NCI-H1436 (cell line): ENCODE results near the gene BIRC7.
"Not testable (repeated sequence)": the region's sequence is repeated elsewhere in the genome, so short reads cannot be mapped to it uniquely, and the experiment has no call there.

Experiments used
- DNase-seq: peaks from one replicate; lab custom pipeline; 2025; lab: John Stamatoyannopoulos, UW

The BIRC7 gene

DNA sequence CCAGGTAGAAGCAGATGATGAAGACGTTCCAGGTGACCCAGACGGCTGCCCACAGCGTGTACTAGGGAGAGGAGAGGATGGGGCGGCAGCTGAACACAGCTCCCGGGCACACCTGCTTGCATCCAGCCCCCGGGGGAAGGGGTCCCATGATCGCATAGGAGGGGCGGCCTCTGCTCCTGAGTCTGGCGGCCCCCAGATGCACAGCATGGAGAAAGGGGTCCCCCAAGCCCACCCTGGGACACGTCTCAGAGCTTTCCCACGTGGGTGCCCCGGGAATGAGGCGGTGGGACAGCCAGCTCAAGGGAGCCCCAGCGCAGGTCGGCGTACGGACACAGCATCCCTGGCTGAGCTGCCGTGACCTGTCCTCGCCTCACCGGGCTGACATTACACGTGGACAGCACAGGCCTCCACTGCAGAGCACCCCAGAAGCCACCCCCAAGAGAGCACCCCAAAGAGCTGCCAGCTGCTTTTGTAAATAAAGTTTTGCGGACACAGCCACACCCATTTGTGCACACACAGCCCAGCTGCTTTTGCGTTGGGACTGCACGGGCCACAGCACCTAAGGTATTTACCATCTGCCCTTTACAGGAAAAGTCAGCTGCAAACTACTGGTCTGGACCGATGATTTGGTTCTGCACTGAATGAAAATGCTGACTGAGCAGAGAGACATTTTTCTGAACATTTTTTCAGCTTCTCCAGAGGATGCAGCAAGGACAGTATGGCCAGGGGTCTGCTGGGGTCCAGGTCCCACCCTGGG lies 13.3 kb downstream of the BIRC7 start:
- no peak for DNase-seq

DNA sequence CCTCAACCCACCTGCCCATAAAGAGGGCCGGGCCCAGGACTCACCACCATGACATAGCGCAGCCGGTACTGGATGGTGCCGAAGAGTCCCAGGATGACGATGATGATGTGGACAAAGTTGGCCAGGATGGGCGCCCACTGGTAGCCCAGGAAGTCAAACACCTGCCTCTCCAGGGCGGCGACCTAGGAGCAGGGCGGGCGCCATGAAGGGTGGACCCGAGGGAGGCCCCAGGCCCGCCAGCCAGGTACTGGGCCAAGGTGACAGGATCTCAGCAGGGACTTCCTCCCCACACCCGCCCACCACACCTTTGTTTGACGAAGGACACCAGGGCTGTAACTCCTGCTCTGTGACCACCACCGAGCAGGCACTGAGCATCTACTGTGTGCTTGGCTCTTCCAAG lies 14.2 kb downstream of the BIRC7 start:
- no peak for DNase-seq

DNA sequence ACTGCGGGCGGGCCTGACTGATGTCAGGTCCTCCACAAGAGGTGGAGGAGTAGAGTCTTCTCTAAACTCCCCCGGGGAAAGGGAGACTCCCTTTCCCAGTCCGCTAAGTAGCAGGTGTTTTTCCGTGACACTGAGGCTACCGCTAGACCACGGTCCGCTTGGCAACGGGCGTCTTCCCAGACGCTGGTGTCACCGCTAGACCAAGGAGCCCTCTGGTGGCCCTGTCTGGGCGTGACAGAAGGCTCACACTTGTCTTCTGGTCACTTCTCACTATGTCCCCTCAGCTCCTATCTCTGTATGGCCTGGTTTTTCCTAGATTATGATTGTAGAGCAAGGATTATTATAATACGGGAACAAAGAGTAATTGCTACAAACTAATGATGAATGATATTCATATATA lies 15.6 kb downstream of the BIRC7 start:
- not testable (repeated sequence) for DNase-seq

DNA sequence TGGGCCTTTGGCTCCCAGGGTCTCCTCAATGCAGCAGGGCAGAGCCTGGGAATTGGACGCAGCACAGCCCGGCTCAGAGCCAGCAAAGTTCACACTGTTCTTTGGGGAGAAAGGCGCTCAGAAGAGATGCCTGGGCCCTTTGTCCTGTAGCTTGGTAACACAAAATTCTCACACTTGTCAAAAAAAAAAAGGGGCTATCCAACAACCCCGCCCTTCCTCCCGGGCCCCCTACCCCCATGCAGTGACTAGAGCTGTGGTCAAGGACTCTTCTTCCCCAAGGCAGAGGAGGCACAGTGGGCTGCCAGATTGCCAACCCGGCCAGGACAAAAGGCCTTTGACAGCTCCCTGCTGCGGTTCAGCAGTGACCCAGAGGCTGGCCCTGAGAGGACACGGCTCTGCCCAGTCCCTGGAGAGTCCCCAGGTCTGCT lies 16.6 kb downstream of the BIRC7 start:
- no peak for DNase-seq

DNA sequence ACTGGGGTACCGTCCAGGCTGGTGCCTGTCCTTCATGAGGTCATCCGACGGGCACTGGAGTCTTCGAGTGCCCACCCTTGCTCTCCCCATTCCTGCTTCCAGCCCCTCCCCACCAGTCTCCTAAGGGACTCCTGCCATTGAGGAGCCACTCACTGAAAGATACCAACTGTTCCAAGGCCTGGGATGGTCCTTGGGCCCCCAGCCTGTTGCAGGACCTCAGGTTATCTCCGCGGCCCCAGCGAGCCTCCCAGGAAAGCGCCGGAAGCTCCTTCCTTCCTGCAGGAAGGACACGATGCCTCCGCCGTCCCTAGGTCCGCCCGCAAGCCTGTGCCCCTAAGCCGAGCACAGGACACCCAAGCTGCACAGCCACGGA lies 17.3 kb downstream of the BIRC7 start:
- DNase-seq = no peak

DNA sequence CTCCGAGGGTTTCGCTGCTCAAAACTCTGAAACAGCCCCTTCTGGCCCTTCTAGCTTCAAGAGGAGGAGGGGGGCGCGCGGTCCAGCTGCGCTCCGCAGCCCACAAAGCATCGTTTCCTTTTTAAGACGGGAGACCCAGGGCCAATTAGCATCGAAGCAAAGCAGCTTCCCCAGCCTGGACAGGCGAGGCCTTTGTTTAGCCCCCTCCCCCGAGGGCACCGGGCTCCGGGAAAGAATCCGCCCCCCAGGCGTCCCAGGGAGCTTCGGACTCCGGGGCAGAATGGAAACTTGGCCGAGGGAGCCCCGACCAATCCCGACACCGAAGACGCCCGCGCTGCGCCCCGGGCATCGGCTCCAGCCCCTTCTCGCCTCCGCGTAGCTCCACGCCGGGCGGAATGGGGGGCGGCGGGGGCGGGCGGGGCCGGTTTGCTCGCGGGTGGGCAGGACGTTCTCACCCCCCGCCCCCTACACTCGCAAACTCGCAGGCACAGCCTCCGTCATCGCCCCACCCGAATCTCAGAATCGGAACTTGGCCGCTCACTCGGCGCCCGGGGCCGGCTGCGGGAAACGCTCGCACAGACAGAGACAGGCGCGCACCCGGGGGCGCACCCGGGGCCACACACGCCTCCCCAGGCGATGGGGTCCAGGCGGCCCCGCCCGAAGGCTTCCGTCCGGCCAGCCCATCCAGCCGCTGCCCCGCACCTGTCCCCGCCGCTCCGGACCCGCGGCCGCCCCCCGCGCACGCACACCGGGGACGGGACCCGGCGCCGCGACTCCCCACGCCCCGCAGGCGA lies 17.9 kb downstream of the BIRC7 start:
- DNase-seq = no peak

DNA sequence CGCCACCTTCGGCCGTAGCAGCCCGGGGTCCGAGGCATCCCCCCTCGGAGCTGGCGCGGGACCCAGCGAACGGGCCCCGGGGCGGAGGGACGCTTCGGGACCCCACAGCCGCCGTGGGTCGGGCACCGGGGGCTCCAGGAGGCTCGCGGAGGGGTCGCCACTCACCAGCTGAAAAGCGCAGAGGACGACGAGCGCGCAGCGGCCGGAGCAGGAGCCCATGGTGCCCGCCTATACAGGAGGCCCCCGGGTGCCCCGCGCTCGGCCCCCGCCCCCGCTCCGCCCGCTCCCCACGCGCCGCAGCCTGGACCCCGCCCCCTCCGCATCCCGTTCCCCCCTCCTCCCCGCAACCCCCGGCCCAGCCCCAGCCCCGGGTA lies 18.5 kb downstream of the BIRC7 start, which contains the start of gene NKAIN4:
Gene NKAIN4 (minus strand): TSS at position 232 of the 374 bp plus-strand sequence. CDS start 13 bp downstream, at position 219.
- DNase-seq = no peak

DNA sequence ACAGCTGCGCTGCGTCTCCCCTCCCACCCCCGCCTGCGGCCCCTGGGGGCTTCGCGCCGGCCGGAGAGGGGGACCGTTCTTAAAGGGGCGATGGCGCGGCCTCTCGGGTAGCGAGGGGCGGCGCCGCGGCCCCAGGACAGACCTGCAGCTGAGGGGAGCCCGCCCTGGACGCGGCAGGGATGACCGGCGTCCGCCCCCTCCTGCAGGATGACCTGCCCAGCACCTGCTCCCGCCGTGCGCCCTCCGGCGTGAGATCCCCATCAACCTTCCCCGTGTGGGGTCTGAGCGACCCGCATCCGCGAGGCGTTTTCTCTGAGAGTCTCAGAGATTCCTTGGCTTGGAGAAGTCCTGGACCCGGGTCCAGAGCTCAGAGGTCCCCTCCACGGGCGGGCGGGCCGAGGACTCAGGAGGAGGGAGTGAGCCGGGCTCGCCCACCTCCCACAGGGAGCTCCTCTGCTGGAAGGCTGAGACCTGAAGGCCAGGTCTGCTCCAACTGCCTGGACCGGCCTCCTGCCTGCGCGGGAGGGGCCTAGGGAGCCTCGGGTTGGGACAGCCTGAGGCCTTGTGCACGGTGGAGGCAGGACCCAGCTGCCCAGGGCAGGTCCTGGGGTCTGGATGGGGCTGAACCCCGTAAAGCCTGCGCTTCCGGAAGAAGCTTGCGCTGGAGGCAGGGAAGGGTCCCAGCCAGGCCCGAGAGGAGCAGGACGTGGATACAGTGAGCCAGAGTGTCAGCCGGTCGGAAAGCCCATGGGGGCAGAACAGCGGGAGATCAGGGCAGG lies 19.1 kb downstream of the BIRC7 start:
- no peak for DNase-seq

DNA sequence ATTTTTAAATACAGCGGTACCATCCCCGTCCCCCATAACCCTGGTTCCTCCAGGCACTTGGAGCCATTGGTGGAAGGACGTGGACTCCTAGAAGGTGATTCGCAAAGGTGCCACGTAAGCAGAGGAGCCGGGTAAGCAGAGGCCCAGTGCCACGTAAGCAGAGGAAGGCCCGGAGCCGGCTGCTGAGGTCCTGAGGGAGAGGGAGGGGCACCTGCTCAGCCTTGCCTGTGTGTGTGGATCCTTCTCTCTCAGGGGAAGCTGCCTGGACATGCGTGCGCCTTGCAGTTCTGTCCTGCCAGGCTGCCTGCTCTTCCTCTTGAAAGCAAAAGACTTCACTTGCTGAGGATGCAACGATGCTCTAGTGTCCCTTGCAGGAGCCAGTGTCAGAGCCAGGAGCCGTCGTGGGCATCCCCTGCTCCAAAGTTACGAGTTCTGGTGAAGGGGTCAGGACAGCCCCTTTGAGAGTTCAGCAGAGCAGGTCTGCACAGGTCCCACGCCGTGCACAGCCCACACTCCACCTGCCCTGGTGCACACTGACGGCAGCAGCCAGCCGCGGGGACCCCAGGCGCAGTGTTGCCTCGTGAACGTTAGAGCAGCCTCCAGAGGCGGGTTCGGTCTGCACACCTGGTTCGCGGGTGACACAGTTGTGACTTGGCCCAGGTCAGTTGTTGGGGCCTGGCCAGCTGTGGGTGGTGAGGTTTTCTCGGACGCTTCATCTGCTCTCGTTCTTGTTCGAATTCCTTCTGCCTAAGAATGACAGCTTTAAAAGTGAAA lies 20.4 kb downstream of the BIRC7 start:
- no peak for DNase-seq

DNA sequence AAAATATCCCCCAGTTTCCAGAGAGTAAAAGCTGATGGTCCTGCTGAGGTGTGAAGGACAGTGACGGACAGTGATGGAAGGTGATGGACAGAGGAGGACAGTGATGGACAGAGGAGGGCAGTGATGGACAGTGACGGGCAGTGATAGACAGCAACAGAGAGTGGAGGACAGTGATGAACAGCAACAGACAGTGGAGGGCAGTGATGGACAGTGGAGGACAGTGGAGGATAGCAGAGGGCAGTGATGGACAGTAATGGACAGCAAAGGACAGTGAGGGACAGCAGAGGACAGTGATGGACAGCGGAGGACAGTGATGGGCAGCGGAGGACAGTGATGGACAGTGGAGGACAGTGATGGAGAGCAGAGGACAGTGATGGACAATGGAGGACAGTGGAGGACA lies 21.2 kb downstream of the BIRC7 start:
- no peak for DNase-seq

DNA sequence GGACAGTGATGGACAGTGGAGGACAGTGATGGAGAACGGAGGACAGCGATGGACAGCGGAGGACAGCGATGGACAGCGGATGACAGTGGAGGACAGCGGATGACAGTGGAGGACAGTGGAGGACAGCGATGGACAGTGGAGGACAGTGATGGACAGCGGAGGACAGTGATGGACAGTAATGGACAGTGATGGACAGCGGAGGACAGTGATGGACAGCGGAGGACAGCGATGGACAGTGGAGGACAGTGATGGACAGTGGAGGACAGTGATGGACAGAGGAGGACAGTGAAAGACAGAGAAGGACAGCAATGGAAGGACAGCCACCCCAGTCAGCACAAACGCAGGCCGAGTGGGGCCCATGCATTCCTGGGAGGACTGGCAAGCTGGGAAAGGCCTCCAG lies 21.9 kb downstream of the BIRC7 start:
- no peak for DNase-seq

DNA sequence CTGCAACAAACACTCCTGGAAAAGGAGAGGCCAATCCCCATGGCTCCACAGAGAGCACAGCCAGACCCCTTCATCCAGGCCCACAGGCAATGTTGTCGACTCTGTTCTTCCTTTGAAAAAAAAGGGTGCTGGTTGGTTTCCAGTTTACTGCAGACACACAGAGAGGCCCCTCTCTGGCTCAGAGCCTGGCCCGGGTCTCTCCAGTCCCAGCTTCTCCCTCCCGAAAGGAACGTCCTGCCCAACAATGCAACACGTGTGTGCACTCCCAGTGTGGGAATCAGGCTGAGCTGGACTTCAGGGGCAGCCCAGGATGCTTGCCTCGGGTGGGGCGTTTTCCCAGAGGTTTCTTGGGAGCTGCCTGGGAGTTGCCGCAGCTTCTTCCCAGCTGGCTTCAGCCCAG lies 23.1 kb downstream of the BIRC7 start:
- no peak for DNase-seq

DNA sequence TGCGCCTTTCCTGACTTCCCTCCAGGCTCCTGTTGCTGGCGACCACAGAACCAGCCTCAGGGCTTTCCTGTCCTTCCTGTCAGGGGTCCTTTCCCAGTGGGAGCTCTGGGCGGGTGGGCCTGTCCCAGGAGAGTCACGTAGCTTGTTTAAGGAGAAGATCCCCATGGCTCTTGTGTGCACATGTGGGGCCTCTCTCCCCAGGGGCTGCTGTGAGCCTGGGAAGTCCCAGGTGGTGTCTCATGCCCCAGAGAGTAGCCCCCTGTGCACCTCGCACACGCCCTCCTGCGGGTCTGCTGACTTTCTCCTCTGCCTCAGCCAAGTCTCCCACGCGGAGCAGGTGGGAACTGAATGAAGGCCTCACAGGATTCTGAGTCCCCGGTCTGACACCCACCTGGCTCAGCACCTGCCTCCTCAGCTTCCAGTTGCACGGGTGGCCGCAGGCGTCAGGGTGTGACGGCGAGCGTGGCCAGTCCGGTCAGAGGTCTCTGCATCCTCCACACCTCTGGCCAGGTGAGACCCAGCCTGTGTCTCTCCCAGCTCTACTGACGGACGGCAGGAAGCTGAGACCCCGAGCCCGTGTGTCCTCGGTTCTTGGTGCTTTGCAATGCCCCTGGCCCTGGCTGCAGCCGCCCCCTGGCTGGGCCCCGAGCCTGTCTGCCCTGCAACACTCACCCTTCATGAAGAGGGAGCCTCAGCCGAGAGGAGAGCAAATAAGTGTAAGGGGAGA lies 24.2 kb downstream of the BIRC7 start:
- DNase-seq = no peak

DNA sequence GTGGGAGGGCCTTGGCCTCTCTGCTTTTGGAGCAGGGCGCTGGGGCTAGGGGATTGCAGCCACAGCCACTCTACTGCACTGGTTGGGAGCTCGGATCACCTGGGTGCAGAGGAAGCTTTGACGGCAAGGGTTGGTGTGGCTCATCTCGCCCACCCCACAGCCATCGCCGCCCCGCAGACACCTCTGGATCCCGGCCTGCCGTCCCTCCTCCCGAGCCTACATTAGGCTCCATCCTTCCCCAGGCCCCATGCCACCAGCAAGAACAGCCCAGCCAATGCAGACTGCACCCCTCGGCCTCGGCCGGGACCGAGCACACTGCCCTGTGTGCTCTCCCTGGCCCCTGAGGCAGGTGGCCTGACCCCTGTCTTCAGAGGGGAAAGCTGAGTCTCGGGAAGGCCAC lies 24.8 kb downstream of the BIRC7 start:
- DNase-seq = no peak

DNA sequence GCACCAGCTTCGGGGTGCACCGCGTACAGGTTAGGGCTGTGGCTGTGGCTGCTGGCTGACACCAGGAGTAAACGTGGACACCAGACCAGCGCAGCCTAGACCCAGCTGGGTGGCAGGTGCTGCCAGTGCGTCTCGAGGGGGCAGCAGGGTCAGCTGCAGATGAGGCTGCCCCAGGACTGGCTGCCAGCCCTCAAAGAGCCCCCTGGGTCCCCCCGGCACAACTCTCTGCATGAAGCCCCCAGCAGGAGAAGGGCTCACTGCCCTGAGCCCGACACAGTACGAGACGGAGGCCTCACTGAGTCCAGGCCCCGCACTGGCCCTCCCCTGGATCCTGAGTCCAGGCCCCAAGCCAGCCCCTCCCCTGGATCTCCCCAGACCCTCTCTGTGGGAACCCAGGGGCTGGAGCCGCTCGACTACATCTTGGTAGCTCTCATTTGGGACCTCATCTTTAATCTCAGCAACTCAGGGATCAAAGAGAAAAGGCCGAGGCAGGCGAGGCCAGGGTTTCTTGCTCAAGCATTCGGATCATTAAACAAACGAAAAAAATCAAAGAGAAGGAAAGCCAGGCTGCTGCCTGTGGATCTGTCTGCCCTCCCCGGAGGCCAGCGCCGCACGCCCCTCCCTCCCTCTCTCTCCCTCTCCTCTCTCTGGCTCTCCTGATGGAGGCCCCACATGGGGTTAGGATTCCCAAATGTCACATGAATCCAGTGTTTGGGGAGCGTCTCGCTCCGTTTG lies 25.5 kb downstream of the BIRC7 start:
- no peak for DNase-seq

DNA sequence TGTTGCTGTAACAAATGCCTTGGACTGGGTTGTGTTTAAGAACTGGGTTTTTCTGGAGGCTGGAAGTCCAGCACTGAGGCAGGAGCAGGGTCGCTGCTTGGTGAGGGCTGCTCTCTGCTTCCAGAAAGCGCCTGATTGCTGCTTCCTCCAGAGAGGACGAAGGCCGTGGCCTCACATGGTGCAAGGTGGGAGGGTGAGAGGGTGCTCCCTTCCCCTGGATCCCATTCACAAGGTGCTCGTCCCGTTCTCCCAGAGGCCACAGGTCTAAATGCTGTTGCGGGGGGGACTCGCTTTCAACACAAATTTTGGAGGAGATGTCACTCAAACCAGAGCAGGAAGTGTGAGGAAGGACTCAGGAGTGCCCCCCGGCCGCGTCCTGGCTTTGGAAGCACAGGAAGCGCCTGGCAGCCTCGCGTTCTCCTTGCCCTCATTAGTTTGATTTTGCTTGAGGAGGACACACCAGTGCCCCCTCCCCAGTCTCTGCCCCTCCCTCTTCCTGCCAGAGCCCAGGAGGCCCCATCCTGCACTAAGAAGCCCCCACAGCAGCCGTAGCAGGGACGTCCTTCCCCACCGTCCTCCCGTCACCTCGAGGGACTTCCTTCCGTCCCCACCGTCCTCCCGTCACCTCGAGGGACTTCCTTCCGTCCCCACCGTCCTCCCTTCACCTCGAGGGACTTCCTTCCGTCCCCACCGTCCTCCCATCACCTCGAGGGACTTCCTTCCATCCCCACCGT lies 26.3 kb downstream of the BIRC7 start:
- no peak for DNase-seq

DNA sequence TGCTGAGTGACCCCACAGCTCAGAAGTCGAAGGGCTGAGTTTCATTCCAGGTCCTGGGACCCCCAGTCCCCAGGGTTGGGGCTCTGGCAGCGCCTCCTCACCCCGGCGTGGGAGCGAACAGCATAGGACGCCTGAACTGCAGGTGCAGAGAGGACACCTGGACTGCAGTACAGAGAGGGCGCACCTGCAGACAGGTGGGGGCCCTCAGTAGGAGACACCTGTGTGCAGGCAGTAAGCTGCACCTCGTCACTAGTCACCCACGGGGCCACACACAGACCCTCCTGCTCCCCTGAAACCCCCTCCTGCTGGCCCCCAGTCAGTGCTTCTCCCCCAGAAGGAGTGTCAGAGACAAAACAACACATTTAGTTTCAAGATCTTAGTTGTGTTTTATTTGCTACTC lies 27.1 kb downstream of the BIRC7 start:
- DNase-seq = no peak

DNA sequence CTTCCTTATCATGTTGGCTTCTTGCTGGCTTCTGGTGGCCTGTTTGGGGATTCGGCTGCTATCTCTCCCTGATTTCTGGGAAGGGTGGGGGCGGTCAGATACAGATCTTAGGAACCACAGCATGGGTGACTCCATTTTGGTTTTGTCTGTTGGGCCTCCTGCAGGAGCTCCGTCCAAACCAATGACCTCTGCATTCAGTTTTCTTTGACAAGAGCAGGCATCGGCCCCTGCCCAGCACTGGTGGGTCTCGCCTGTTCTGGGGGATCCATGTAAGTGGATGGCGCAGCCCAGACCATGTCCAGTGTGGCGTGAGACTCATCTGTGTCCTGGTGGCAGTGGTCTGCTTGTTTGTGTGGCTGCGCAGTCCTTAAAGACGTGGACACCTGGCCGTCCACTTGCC lies 28.3 kb downstream of the BIRC7 start:
- no peak for DNase-seq

DNA sequence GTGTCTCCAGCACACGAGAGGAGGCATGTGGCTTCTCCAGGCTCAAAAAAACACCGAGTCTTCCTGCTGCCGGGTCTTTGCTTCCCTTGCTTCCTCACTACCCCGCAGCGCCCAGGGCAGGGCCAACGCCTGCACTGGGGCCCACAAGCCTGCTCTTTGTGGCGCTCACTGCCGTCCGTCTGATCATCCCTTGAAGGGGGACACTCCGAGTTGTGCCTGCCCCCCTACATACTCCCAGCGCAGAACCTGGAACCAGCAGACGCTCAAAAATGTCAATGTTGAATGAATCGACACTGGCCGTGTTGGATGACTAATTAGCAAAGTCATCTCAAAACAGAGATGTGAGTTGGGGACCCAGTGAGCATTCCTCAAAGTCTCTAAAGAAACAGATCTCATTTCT lies 28.8 kb downstream of the BIRC7 start:
- no peak for DNase-seq
